Measurements from ENCODE around the gene MARK3. TPM values are rescaled to one million over a fixed set of nuclear protein-coding genes. Genes with fewer than 3 reads are reported as not detected.

MARK3 gene
- total RNA-seq, 1 donor from 2014 or later: 90.6 TPM

DNA sequence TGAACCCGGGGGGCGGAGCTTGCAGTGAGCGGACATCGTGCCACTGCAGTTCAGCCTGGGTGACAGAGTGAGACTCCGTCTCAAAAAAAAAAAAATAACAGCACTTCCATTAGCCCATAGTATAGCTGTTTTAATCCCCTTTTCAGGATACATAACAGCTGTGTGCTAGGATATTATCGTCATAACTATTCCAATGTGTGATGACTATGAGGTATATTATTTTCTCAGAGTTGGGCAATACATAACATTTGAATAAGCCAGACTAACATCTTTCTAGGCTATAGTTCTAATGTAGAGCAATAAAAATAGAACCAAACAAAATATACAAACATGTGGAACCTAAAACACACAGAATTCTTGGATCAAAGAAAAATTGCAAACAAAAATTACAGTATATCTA, 57.1 kb downstream of the MARK3 start:
- no peak overlapping the region for H3K27ac Mint-ChIP-seq
- no peak for DNase-seq (ENCODE audit: low spot score)
- H3K4me1 Mint-ChIP-seq (ENCODE audit: low read depth): no peaks in the 10 kb centered on the region
- peaks cover 6% of the 10 kb centered on the region for H3K36me3 Mint-ChIP-seq (ENCODE audit: low read depth)
- no peaks in the 10 kb centered on the region for H3K27me3 Mint-ChIP-seq (ENCODE audit: insufficient read depth)
- intact Hi-C loops (cut with micrococcal nuclease): no loop called here
- no peaks in the 10 kb centered on the region for H3K9me3 Mint-ChIP-seq
- no peak overlapping the region for H3K4me3 Mint-ChIP-seq

DNA sequence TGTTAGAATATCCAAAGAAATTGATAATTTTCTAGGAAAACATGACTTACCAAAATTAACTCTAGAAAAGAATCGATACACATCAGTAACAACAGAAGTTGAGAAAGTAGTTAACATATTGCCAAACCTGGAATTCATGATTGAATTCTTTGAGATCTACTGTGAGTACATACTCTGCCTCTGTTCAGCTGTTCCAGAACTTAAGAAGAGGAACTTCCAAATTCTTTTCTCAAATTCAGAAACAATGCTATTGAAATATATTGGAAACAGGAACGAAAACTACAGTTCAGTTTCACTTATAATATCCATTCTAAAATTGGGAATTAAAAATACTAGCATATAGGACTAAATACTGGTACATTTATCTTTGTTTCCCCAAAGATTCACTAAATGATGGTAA, 57.9 kb downstream of the MARK3 start:
- intact Hi-C loops (cut with micrococcal nuclease): no loop called here
- peaks cover 6% of the 10 kb centered on the region for H3K36me3 Mint-ChIP-seq (ENCODE audit: low read depth)

DNA sequence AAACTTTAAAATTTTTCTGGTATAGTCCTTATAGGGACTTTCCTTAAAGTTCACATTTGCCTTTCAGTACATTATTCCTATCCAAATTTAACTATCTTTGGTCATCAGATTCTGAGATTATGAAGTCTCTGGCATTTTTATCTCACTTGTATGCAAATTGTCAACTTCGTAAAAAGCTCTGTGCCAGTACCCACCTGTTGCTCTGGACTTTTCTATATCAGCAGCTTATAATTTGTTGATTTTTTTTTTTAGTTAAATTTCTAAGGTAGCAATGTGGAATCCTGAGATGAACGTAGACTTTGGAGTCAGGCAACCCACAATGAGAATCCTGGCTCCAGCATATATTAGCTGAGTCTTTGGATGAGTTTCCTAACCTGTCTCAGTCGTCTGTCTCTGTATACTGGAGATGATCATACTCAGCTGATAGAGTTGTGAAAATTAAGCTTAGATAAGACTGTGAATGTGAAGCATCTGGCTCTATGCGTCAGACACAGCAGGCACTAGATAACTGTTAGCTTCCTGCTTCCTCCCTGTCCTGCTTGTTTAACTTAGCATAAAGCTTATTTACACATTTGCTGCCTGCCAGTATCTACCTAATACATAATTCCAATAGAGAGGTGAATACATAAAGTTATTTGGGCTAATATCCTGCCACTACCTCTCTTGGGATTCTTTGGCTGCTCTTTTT, 59.8 kb downstream of the MARK3 start:
- Mint-ChIP-seq H3K4me1 (ENCODE audit: low read depth) (no peaks in the 10 kb centered on the region), H3K4me3 (no peak overlapping the region), H3K36me3 (ENCODE audit: low read depth) (peaks cover 4% of the 10 kb centered on the region), H3K27me3 (ENCODE audit: insufficient read depth) (no peaks in the 10 kb centered on the region), H3K27ac (no peak overlapping the region), H3K9me3 (no peaks in the 10 kb centered on the region)
- intact Hi-C loops (cut with micrococcal nuclease): no loop called here
- DNase-seq (ENCODE audit: low spot score): no peak

More for the DNA sequence above, 57.9 kb downstream of the MARK3 start:
- DNase-seq (ENCODE audit: low spot score): no peak
- Mint-ChIP-seq H3K4me1 (ENCODE audit: low read depth) (no peaks in the 10 kb centered on the region), H3K9me3 (no peaks in the 10 kb centered on the region), H3K27me3 (ENCODE audit: insufficient read depth) (no peaks in the 10 kb centered on the region), H3K4me3 (no peak overlapping the region), H3K27ac (no peak overlapping the region)

DNA sequence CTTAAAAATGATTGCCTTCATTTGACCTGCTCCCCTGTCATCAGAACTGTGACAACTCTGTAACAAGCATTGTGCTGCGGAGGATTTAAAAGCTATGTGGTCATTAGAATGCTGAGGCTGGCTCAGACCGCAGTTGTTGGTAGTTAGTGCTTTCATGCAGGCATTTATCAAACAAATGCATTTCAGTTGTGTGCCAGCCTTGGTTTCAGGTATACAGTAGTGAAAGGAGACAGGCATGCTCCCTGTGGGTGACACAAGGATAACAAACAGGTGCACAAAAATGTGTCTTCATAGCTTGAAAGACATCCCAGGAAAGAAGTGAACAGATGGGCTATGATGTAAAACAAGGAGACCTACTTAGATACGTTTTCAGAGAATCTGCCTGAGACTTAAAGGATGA, 60.6 kb downstream of the MARK3 start:
- Mint-ChIP-seq H3K9me3 (no peaks in the 10 kb centered on the region), H3K27ac (no peak overlapping the region), H3K4me3 (no peak overlapping the region), H3K4me1 (ENCODE audit: low read depth) (no peaks in the 10 kb centered on the region), H3K36me3 (ENCODE audit: low read depth) (peaks cover 4% of the 10 kb centered on the region), H3K27me3 (ENCODE audit: insufficient read depth) (no peaks in the 10 kb centered on the region)
- intact Hi-C loops (cut with micrococcal nuclease): no loop called here
- no peak for DNase-seq (ENCODE audit: low spot score)

DNA sequence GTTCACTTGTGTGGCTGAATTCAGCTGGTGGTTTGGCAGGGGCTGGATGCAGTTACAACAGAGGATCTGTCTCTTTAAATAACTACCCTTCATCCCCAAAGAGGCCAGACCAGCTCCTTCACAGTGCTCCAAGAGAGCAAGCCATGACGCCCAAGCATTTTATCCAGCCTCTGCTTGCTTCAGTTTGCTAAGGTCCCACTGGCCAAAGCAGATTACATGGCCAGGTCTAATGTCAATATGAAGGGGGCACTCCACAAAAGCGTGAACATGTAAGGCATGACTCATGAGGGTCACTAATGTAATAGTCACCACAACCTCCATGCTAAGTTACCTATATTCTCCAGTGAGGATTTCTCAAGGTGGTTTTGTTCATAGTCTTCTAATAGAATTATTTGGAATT, 62.9 kb downstream of the MARK3 start:
- Mint-ChIP-seq H3K36me3 (ENCODE audit: low read depth) (peaks cover 4% of the 10 kb centered on the region), H3K4me3 (no peak overlapping the region), H3K27ac (no peak overlapping the region), H3K4me1 (ENCODE audit: low read depth) (no peaks in the 10 kb centered on the region), H3K9me3 (no peaks in the 10 kb centered on the region), H3K27me3 (ENCODE audit: insufficient read depth) (no peaks in the 10 kb centered on the region)
- DNase-seq (ENCODE audit: low spot score): no peak
- intact Hi-C loops (cut with micrococcal nuclease): no loop called here

DNA sequence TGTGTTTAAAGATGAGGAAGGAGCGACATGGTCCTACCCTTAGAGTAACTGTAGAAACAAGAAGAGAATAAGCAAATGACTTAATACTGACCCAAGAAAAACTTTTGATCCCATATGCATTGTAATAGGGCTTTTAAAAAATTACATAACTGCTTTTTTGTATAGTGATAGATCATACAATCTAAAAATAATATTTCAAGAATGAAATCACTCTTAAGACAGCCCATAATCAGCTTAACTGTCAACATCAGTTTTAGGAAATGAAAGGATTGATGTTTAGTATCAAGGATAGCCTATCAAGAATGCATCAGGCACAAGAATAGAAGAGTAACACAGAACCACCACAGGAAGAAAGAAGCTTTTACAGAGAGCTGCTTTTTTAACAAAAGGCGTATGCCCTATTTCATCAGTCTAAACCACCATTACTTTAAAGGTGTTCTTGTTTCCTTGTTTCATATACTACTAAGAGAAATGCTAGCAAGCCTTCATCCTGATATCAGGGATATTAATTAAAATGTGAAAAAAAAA, 64.5 kb downstream of the MARK3 start:
- Mint-ChIP-seq H3K36me3 (ENCODE audit: low read depth) (peaks cover 6% of the 10 kb centered on the region), H3K4me1 (ENCODE audit: low read depth) (no peaks in the 10 kb centered on the region), H3K9me3 (no peaks in the 10 kb centered on the region), H3K27me3 (ENCODE audit: insufficient read depth) (no peaks in the 10 kb centered on the region), H3K4me3 (no peak overlapping the region), H3K27ac (no peak overlapping the region)
- intact Hi-C loops (cut with micrococcal nuclease): no loop called here
- no peak for DNase-seq (ENCODE audit: low spot score)

DNA sequence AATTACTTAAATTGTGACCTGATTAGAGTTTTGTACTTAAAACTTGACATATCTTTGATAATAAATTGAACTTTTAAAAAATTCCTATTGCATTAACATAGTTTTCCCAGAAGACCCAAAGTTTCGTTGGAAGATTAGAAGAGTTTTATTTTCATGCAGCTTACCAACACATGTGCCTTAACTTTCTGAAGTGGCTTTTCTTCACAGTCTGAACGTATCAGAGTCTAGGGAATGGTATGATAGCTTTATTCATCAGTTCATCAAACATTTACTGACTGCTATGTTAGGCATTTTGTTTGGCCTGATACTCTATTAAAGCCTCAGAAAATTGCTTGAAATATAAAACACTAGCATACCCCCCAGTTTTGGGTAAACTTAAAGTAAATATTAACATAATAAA, 65.2 kb downstream of the MARK3 start:
- H3K9me3 Mint-ChIP-seq: no peaks in the 10 kb centered on the region
- intact Hi-C loops (cut with micrococcal nuclease): no loop called here
- peaks cover 6% of the 10 kb centered on the region for H3K36me3 Mint-ChIP-seq (ENCODE audit: low read depth)
- no peak overlapping the region for H3K27ac Mint-ChIP-seq
- no peaks in the 10 kb centered on the region for H3K4me1 Mint-ChIP-seq (ENCODE audit: low read depth)
- no peaks in the 10 kb centered on the region for H3K27me3 Mint-ChIP-seq (ENCODE audit: insufficient read depth)
- no peak overlapping the region for H3K4me3 Mint-ChIP-seq
- no peak for DNase-seq (ENCODE audit: low spot score)

DNA sequence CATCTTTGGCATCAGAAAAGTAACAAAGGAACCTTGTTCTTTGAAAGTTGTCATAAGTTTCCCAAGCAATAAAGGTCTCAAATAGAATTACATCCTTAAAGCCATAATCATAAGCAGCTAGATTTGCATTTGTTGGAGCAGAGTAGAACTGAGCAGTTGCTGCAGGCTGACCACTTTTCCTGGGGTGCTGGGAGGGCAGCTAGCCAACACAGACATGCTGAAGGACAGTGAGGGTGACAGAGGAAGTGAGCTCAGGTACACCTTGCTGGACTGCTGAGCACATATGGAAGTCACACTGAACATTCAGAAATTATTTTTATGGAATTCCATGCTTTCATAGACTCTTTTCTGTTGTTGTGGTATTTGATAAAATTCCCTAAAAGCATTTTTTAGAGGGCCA, 66.2 kb downstream of the MARK3 start:
- Mint-ChIP-seq H3K27me3 (ENCODE audit: insufficient read depth) (no peaks in the 10 kb centered on the region), H3K4me3 (no peak overlapping the region), H3K4me1 (ENCODE audit: low read depth) (peaks cover 5% of the 10 kb centered on the region), H3K27ac (no peak overlapping the region), H3K9me3 (no peaks in the 10 kb centered on the region), H3K36me3 (ENCODE audit: low read depth) (peaks cover 9% of the 10 kb centered on the region)
- no peak for DNase-seq (ENCODE audit: low spot score)
- intact Hi-C loops (cut with micrococcal nuclease): no loop called here

DNA sequence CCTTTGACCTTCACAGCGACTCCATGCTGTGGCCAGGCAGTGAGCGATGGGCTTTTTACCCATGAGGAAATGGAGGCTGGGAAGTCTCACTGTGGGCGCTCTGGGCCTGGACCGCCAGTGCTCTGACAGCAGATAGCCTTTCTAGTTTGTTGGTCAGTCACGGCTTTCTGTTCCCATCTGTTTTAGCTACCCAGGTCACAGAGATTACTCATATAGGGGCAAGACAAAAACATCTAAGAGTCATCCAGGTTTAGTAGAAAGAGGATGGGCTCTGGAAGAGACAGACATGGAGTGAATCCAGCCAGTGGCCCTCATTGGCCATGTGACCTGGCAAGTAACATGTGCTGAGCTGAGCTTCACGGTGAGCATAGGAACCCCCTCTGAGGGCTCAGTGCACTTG, 68.6 kb downstream of the MARK3 start:
- intact Hi-C loops (cut with micrococcal nuclease): no loop called here
- Mint-ChIP-seq H3K4me3 (no peak overlapping the region), H3K36me3 (ENCODE audit: low read depth) (peaks cover 9% of the 10 kb centered on the region), H3K9me3 (no peaks in the 10 kb centered on the region), H3K4me1 (ENCODE audit: low read depth) (peaks cover 7% of the 10 kb centered on the region), H3K27me3 (ENCODE audit: insufficient read depth) (no peaks in the 10 kb centered on the region), H3K27ac (no peak overlapping the region)
- DNase-seq (ENCODE audit: low spot score): no peak

DNA sequence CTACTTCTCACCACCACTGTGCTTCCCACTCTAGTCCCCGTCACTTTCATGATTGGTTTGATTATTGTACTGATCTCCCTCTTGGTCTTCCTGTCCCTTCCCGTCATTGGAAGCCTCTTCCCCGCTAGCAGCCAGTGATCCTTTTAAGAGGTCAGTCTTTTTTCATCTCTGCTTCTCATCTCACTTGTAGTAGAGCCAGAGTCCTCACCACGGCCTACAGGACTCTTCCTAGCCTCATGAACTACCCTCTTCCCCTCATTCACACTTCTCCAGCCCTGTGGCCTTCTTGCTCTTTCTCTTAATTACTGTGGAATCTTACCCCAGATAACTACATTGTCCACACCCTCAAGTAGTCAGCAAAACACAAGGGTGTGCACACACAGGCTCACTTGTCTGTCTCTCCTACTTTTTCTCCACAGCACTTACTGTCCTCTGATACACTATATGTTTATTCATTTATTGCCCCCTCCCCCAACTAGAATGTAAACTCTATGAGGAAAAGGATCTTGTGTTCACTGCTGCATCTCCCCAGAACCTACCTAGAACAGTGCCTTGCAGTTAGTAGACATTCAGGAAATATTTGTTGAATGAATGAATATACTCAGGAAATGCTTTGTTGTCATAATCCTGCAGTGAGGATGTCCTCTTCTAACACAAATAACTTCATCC, 71.1 kb downstream of the MARK3 start:
- peaks cover 7% of the 10 kb centered on the region for H3K4me1 Mint-ChIP-seq (ENCODE audit: low read depth)
- H3K27me3 Mint-ChIP-seq (ENCODE audit: insufficient read depth): no peaks in the 10 kb centered on the region
- peak overlapping the region; percentile 11 for H3K27ac Mint-ChIP-seq
- no peaks in the 10 kb centered on the region for H3K9me3 Mint-ChIP-seq
- no peak overlapping the region for H3K4me3 Mint-ChIP-seq
- peaks cover 14% of the 10 kb centered on the region for H3K36me3 Mint-ChIP-seq (ENCODE audit: low read depth)
- no peak for DNase-seq (ENCODE audit: low spot score)
- intact Hi-C loops (cut with micrococcal nuclease): no loop called here

DNA sequence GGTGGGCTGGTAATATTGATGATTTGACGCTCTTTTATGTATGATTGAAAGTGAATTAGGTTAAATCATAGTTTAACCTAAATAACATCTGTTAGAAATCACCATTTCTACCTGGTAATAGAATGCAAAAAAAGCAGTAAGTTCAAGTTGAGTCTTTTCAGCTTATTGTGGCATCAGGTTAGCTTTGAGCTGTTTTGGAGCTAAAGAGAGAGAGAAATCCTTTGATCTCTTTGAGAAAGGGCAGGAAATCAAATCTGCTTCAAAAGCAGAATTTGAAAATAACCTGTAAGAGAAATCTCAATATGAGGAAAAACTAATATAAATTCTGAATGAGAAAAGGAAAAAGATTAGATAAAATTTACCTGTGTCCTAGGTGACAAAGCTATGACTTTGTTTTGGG, 75.2 kb downstream of the MARK3 start:
- Mint-ChIP-seq H3K4me3 (no peak overlapping the region), H3K9me3 (no peaks in the 10 kb centered on the region), H3K36me3 (ENCODE audit: low read depth) (peaks cover 30% of the 10 kb centered on the region), H3K27ac (no peak overlapping the region), H3K4me1 (ENCODE audit: low read depth) (peaks cover 7% of the 10 kb centered on the region), H3K27me3 (ENCODE audit: insufficient read depth) (no peaks in the 10 kb centered on the region)
- intact Hi-C loops (cut with micrococcal nuclease): no loop called here
- DNase-seq (ENCODE audit: low spot score): no peak

DNA sequence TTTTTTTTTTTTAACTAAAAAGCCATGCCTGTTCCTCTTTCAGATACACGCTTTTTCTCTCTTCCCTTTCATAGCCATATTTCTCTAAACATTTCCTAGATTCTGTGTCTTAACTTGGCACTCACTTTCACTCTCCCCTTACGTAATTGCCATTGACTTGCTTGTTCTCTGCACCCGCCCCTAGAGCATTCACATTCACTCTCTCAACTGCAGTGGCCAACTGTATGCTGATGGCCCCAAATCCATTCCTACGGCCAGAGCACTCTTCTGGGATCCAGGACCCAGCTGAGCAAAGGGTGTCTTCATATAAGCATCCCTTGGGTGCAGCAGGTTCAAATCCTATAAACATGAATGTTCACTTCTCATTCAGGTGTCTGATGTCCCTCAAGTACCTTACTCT, 77.9 kb downstream of the MARK3 start:
- no peaks in the 10 kb centered on the region for H3K4me1 Mint-ChIP-seq (ENCODE audit: low read depth)
- DNase-seq (ENCODE audit: low spot score): no peak
- H3K27me3 Mint-ChIP-seq (ENCODE audit: insufficient read depth): no peaks in the 10 kb centered on the region
- no peaks in the 10 kb centered on the region for H3K9me3 Mint-ChIP-seq
- intact Hi-C loops (cut with micrococcal nuclease): no loop called here
- peaks cover 31% of the 10 kb centered on the region for H3K36me3 Mint-ChIP-seq (ENCODE audit: low read depth)
- H3K4me3 Mint-ChIP-seq: no peak overlapping the region
- no peak overlapping the region for H3K27ac Mint-ChIP-seq

DNA sequence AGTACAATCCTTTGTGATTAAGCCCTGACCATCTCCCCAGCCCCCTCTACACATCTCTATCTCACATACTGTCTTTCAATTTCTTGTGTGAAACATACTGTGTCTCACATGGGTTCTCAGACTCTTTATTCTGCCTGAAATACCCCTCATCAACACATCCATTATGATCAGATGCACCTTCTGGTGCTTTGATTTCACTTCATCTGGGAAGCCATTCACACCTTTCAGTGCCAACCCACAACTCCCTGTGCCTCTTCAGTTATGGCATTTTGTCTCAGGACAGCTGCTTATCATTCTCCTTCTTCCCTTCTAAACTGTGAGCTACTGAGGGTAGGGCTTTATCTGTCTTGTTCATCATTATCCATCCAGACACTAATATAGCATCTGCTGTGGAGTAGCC, 78.6 kb downstream of the MARK3 start:
- no peaks in the 10 kb centered on the region for H3K4me1 Mint-ChIP-seq (ENCODE audit: low read depth)
- H3K27me3 Mint-ChIP-seq (ENCODE audit: insufficient read depth): no peaks in the 10 kb centered on the region
- DNase-seq (ENCODE audit: low spot score): no peak
- intact Hi-C loops (cut with micrococcal nuclease): no loop called here
- H3K36me3 Mint-ChIP-seq (ENCODE audit: low read depth): peaks cover 31% of the 10 kb centered on the region
- no peak overlapping the region for H3K27ac Mint-ChIP-seq
- H3K9me3 Mint-ChIP-seq: no peaks in the 10 kb centered on the region
- no peak overlapping the region for H3K4me3 Mint-ChIP-seq
